ENCODE data around the gene ALG10. TPM values are rescaled to one million over a fixed set of nuclear protein-coding genes. Genes with fewer than 3 reads are reported as not detected.
"Not testable (repeated sequence)": the region's sequence is repeated elsewhere in the genome, so short reads cannot be mapped to it uniquely, and the experiment has no call there.

ALG10 gene
- polyA plus RNA-seq (ENCODE audit: low read depth in 6 of 6) = 1 to 10 TPM in 5 of 6 donors, not detected in 1; 1.1 to 6.6 (median 2.8) TPM

DNA sequence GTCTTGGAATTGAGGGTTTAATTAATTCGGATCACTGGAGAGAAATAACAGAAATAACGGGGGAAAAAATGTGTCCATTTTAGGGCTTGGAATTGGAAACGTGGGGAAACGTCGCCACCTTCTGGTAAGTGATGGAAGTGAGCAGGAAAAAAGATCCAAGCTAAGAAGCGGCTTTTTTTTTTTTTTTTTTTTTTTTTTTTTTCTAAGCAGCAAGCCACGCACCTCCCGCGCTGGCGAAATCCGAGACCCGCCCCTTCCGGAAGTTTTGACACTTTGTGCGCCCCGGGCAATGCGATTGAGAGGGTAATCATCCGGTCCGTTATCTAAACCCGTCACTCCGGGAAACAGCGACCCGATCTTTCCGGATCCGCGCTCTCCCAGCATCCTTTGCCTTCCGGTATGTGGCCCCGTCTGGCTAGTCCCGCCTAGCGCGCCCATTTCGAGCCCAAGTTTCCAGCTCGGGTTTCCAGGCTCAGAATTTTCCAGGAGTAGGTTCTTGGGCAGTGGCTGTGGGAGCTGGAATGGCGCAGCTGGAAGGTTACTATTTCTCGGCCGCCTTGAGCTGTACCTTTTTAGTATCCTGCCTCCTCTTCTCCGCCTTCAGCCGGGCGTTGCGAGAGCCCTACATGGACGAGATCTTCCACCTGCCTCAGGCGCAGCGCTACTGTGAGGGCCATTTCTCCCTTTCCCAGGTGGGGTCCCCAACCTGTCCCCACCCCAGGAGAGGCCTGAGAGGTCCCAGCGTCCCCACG, at the start of gene ALG10:
TSS of gene ALG10 (plus strand) at position 418 of the 752 bp plus-strand sequence. CDS start at position 522, 104 bp downstream.
- peak; percentile 97 to 98 for ATAC-seq (ENCODE audit: low read depth in 2 of 2)

DNA sequence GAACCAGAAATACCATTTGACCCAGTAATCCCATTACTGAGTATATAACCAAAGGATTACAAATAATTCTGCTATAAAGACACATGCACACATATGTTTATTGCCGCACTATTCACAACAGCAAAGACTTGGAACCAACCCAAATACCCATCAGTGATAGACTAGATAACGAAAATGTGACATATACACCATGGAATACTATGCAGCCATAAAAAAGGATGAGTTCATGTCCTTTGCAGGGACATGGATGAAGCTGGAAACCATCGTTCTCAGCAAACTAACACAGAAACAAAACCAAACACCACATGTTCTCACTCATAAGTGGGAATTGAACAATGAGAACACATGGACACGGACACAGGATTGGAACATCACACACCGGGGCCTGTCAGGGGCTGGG, 49.4 kb upstream of the ALG10 start:
- ATAC-seq (ENCODE audit: low read depth in 2 of 2); H3K36me3 Mint-ChIP-seq; DNase-seq; H3K4me3 Mint-ChIP-seq; H3K27me3 Mint-ChIP-seq; H3K4me1 Mint-ChIP-seq: not testable (repeated sequence)
- Mint-ChIP-seq H3K27ac (peak overlapping the region in 1 of 6 donors; percentile 69), H3K9me3 (peaks cover 5 to 22% (median 13%) of the 10 kb centered on the region in 7 donors)

More for the DNA sequence above, at the start of gene ALG10:
- Mint-ChIP-seq H3K27ac (peak within 1 kb of the TSS; percentile 94 to 99 (median 98)), H3K4me1 (peaks cover 12 to 22% (median 14%) of the 10 kb centered on the region in 3 donors), H3K9me3 (no peaks in the 10 kb centered on the region), H3K36me3 (peaks cover 0 to 8% of the 10 kb centered on the region in 2 donors), H3K4me3 (peak within 1 kb of the TSS; percentile 90 to 98 (median 96)), H3K27me3 (peaks cover 0 to 11% (median 5%) of the 10 kb centered on the region in 3 donors)
- peak; percentile 95 for DNase-seq

DNA sequence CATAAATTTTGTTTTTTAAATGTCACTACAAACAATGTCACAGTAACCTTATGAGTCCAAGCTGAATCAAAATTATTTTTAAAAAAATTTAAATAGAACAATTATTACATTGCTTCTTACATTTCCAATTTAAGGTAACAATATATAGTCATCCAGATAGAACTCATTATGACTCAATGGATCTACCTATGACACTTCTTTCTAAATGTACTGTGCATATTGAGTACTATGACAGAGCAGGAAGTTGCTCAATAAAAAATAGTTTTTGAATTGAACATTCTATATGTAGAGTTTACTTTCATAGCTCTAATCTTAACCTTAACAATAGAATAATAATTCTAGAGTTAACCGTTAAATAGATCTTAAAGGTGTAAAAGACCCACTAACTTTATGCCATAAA, 44.4 kb upstream of the ALG10 start:
- Mint-ChIP-seq H3K27ac (no peak overlapping the region), H3K9me3 (peaks cover 6 to 13% (median 8%) of the 10 kb centered on the region in 7 donors), H3K4me3 (no peak overlapping the region), H3K36me3 (no peaks in the 10 kb centered on the region), H3K4me1 (no peaks in the 10 kb centered on the region), H3K27me3 (peaks cover 0 to 5% (median 5%) of the 10 kb centered on the region in 3 donors)
- ATAC-seq (ENCODE audit: low read depth in 2 of 2) = no peak
- DNase-seq = no peak

GRCh38 chr12:33988197-33988805, 34.0 kb upstream of the ALG10 start:
- no peak overlapping the region for H3K4me3 Mint-ChIP-seq
- H3K36me3 Mint-ChIP-seq = no peaks in the 10 kb centered on the region

GRCh38 chr12:33988913-33989312, 33.4 kb upstream of the ALG10 start:
- no peak overlapping the region for H3K27ac Mint-ChIP-seq
- DNase-seq = no peak
- peaks cover 0 to 9% (median 8%) of the 10 kb centered on the region in 3 donors for H3K27me3 Mint-ChIP-seq
- ATAC-seq (ENCODE audit: low read depth in 2 of 2) = no peak
- no peak overlapping the region for H3K4me3 Mint-ChIP-seq
- no peaks in the 10 kb centered on the region for H3K36me3 Mint-ChIP-seq
- H3K9me3 Mint-ChIP-seq = peaks cover 0 to 7% (median 0%) of the 10 kb centered on the region in 7 donors
- H3K4me1 Mint-ChIP-seq = no peaks in the 10 kb centered on the region

More at GRCh38 chr12:33988197-33988805, 34.0 kb upstream of the ALG10 start:
- no peaks in the 10 kb centered on the region for H3K4me1 Mint-ChIP-seq
- no peak overlapping the region for H3K27ac Mint-ChIP-seq
- peaks cover 0 to 7% (median 0%) of the 10 kb centered on the region in 7 donors for H3K9me3 Mint-ChIP-seq
- DNase-seq = no peak
- peaks cover 0 to 9% (median 8%) of the 10 kb centered on the region in 3 donors for H3K27me3 Mint-ChIP-seq
- no peak for ATAC-seq (ENCODE audit: low read depth in 2 of 2)

DNA sequence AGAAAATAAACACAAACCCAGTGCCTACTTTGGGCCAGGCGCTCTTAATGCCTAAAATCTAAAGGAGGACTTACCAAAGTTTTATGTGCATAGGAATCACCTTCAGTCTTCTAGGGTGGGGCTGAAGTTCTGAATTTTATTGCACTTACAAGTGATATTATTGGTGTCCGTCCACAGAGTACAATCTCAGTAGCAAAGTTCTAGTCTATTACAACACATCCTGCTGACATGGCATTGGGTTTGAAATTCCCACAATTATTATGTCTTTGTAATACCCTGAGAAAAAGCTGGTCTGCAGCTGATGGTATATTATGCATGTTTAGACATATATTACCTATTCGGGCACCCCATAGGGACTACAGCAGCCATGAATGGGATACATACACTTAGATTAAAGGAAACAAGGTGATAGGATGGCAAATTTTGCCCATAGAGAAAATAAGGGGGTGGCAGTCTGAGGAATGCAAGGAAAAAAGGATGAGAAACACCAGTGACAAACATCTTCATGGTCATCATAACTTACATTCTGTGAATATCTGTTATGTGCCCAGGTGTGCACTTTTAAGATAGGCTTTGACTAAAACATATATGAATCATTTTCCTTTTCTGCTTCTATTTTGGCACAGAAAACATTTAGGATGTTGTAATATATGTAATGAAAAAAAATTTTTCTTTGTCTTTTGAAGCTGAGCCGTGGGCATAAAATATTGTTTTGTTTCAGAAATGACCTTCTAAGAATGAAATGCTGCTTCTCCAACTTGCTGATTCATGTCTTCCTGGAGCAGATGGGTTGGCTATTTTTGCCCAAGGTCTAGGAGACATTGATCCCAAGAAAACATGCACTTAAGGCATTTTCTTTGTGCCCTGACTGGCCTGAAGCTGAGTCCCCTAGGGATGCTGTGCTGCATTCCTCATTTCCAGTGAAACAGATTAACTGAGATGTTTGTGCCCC, 27.2 kb upstream of the ALG10 start:
- H3K4me3 Mint-ChIP-seq = no peak overlapping the region
- ATAC-seq (ENCODE audit: low read depth in 2 of 2) (no peak), DNase-seq (no peak)
- H3K9me3 Mint-ChIP-seq = no peaks in the 10 kb centered on the region
- H3K36me3 Mint-ChIP-seq = no peaks in the 10 kb centered on the region
- peaks cover 8 to 22% (median 11%) of the 10 kb centered on the region in 3 donors for H3K27me3 Mint-ChIP-seq
- no peak overlapping the region for H3K27ac Mint-ChIP-seq
- no peaks in the 10 kb centered on the region for H3K4me1 Mint-ChIP-seq

GRCh38 chr12:34008835-34009234, 13.5 kb upstream of the ALG10 start:
- peaks cover 14 to 29% (median 16%) of the 10 kb centered on the region in 3 donors for H3K27me3 Mint-ChIP-seq
- H3K27ac Mint-ChIP-seq; H3K4me3 Mint-ChIP-seq; H3K4me1 Mint-ChIP-seq; H3K9me3 Mint-ChIP-seq; H3K36me3 Mint-ChIP-seq; ATAC-seq (ENCODE audit: low read depth in 2 of 2); DNase-seq: not testable (repeated sequence)

- Mint-ChIP-seq H3K9me3 (no peaks in the 10 kb centered on the region), H3K36me3 (no peaks in the 10 kb centered on the region), H3K4me1 (no peaks in the 10 kb centered on the region), H3K27ac (no peak overlapping the region), H3K4me3 (no peak overlapping the region), H3K27me3 (peaks cover 14 to 20% (median 20%) of the 10 kb centered on the region in 3 donors)
- no peak for ATAC-seq (ENCODE audit: low read depth in 2 of 2)
- no peak for DNase-seq
These were observed 5.9 kb upstream of the ALG10 start for GRCh38 chr12:34016361-34016760.

GRCh38 chr12:34021071-34021470, 1.2 kb upstream of the ALG10 start:
- ATAC-seq (ENCODE audit: low read depth in 2 of 2) (no peak), DNase-seq (no peak)
- Mint-ChIP-seq H3K27me3 (peaks cover 3 to 16% (median 12%) of the 10 kb centered on the region in 3 donors), H3K9me3 (no peaks in the 10 kb centered on the region), H3K4me3 (peak overlapping the region in 3 of 8 donors; percentile 5 to 92 (median 14)), H3K4me1 (peaks cover 12 to 22% (median 14%) of the 10 kb centered on the region in 3 donors), H3K27ac (peak overlapping the region in 2 of 6 donors; percentile 5 to 18), H3K36me3 (peaks cover 0 to 8% of the 10 kb centered on the region in 2 donors)

DNA sequence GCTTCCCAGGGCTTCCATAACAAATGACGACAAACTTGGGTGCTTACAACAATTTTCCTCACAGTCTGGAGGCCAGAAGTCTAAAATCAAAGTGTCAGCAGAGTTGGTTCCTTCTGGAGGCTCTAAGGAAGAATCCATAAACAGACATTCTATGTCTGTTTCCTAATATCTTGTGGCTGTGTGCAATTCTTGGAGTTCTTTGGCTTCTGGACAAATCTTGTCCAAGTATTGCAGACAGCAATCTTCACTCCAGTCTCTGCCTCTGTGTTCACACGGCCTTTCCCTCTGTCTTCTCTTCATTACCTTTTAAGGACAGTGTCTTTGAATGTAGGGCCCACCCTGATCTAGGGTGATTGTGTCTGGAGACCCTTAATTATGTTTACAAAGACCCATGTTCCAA, 5.4 kb downstream of the ALG10 start:
- not testable (repeated sequence) for H3K27ac Mint-ChIP-seq

GRCh38 chr12:34030591-34030990, 8.3 kb downstream of the ALG10 start:
- no peaks in the 10 kb centered on the region for H3K9me3 Mint-ChIP-seq
- no peaks in the 10 kb centered on the region for H3K27me3 Mint-ChIP-seq
- H3K36me3 Mint-ChIP-seq = no peaks in the 10 kb centered on the region
- H3K27ac Mint-ChIP-seq = no peak overlapping the region
- H3K4me3 Mint-ChIP-seq = no peak overlapping the region
- no peak for ATAC-seq (ENCODE audit: low read depth in 2 of 2)
- H3K4me1 Mint-ChIP-seq = no peaks in the 10 kb centered on the region
- DNase-seq = no peak

More for the DNA sequence above, 5.4 kb downstream of the ALG10 start:
- not testable (repeated sequence) for DNase-seq; H3K27me3 Mint-ChIP-seq; H3K9me3 Mint-ChIP-seq; H3K4me3 Mint-ChIP-seq; H3K36me3 Mint-ChIP-seq; ATAC-seq (ENCODE audit: low read depth in 2 of 2)
- H3K4me1 Mint-ChIP-seq = peaks cover 3 to 12% (median 7%) of the 10 kb centered on the region in 3 donors

GRCh38 chr12:34033628-34034296, 11.5 kb downstream of the ALG10 start:
- no peak for ATAC-seq (ENCODE audit: low read depth in 2 of 2)
- Mint-ChIP-seq H3K27ac (no peak overlapping the region), H3K27me3 (no peaks in the 10 kb centered on the region), H3K4me1 (no peaks in the 10 kb centered on the region), H3K36me3 (peaks cover 0 to 4% of the 10 kb centered on the region in 2 donors), H3K4me3 (no peak overlapping the region), H3K9me3 (no peaks in the 10 kb centered on the region)
- DNase-seq = peak; percentile 18
